Nephron progenitor cell (in vitro differentiated cells): ENCODE results near the gene SMIM10L2A.
"Not testable (repeated sequence)": the region's sequence is repeated elsewhere in the genome, so short reads cannot be mapped to it uniquely, and the experiment has no call there.

Source experiments
- DNase-seq: peaks from one replicate; pipeline ENCODE4 v3.0.0; 2021
- H3K27ac Mint-ChIP-seq: 2 replicates; pipeline ENCODE4 v1.8.0; 2021; ENCODE audit warnings: mild to moderate bottlenecking, moderate library complexity, mixed read lengths
- H3K27me3 Mint-ChIP-seq: 2 replicates; pipeline ENCODE4 v1.8.0; 2021; ENCODE audit warnings: mild to moderate bottlenecking, low read depth, mixed read lengths; ENCODE audit not compliant: poor library complexity
- H3K36me3 Mint-ChIP-seq: 2 replicates; pipeline ENCODE4 v1.8.0; 2021; ENCODE audit warnings: low read depth, mixed read lengths
- H3K4me1 Mint-ChIP-seq: 2 replicates; pipeline ENCODE4 v1.8.0; 2021; ENCODE audit warnings: mixed read lengths
- H3K4me3 Mint-ChIP-seq: 2 replicates; pipeline ENCODE4 v1.8.0; 2021; ENCODE audit warnings: mild to moderate bottlenecking, moderate library complexity, mixed read lengths
- H3K9me3 Mint-ChIP-seq: 2 replicates; pipeline ENCODE4 v1.8.0; 2021; ENCODE audit warnings: mild to moderate bottlenecking, moderate library complexity, mixed read lengths
- TF ChIP-seq, protein P1 (sequence below): fragments of 200-600 bp; sonication (generic); IDR thresholded peaks from 2 replicates; pipeline ENCODE4 v1.5.0; 2021; ENCODE audit warnings: antibody characterized with exemption

SMIM10L2A gene

DNA sequence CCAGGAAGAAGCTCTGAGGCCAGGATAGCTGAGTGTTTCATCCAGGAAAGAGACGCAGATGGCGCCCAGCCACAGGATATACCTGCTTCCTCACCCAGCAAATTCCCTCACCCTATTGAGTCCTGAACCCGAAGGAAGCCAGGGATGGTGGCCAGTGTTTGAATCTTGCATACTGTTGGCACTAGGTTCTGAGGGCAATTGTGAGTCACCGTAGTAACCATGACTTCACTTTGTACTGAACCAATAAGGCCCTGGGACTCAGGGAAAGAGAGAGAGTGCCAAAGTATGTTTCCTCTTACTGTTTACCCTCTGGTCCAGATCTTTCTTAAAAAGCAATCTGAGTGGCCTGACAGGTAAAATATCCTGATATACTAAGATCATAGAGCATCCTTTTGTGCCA, 25.6 kb upstream of the SMIM10L2A start:
- no peaks in the 10 kb centered on the region for H3K4me1 Mint-ChIP-seq
- TF ChIP-seq, protein P1, sequence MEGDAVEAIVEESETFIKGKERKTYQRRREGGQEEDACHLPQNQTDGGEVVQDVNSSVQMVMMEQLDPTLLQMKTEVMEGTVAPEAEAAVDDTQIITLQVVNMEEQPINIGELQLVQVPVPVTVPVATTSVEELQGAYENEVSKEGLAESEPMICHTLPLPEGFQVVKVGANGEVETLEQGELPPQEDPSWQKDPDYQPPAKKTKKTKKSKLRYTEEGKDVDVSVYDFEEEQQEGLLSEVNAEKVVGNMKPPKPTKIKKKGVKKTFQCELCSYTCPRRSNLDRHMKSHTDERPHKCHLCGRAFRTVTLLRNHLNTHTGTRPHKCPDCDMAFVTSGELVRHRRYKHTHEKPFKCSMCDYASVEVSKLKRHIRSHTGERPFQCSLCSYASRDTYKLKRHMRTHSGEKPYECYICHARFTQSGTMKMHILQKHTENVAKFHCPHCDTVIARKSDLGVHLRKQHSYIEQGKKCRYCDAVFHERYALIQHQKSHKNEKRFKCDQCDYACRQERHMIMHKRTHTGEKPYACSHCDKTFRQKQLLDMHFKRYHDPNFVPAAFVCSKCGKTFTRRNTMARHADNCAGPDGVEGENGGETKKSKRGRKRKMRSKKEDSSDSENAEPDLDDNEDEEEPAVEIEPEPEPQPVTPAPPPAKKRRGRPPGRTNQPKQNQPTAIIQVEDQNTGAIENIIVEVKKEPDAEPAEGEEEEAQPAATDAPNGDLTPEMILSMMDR = no peak
- peaks cover 4% of the 10 kb centered on the region for H3K27me3 Mint-ChIP-seq
- H3K27ac Mint-ChIP-seq = no peak overlapping the region
- peaks cover 53% of the 10 kb centered on the region for H3K9me3 Mint-ChIP-seq
- no peak overlapping the region for H3K4me3 Mint-ChIP-seq
- no peaks in the 10 kb centered on the region for H3K36me3 Mint-ChIP-seq
- DNase-seq = no peak

DNA sequence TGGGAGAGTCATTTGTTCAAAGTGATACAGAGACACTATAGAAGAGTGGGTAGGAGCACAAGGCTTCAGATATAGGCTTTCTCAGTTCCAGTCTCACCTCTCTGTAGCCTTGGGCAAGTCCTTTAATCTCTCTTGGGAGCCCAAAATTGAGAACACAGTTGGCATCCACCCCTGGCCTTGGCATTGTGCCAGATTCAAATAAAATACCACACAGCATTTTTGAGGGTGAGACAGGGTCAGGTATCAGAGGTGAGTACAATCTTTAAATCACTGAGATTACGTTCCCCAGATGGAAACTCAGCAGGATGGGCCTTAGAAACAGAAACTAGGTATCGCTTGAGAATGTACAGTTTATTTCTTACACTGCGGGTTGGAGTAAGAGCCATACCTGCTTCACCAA, 25.2 kb upstream of the SMIM10L2A start:
- H3K27ac Mint-ChIP-seq = no peak overlapping the region
- peaks cover 48% of the 10 kb centered on the region for H3K9me3 Mint-ChIP-seq
- H3K4me1 Mint-ChIP-seq = no peaks in the 10 kb centered on the region
- no peak for DNase-seq
- TF ChIP-seq, protein P1 = no peak
- no peak overlapping the region for H3K4me3 Mint-ChIP-seq
- peaks cover 4% of the 10 kb centered on the region for H3K27me3 Mint-ChIP-seq
- H3K36me3 Mint-ChIP-seq = no peaks in the 10 kb centered on the region

DNA sequence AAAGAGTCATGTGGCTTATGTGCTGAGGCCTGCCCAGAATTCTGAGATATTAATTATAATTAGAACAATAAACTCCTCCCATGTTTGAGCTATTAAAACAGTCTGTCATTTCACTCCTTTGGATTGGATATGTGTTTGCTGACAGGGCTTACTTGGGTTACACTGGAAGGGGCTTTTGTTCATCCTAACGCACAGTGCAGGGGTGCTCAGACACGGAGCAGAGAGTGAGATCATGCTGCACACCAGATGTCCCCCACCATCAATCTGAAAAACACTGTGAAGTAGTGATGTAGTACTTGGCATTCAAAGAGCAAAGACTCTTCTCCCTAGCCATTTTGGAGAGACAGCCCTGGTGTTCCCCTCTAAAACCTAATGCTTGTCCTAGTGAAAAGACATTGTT, 24.1 kb upstream of the SMIM10L2A start:
- H3K4me3 Mint-ChIP-seq = no peak overlapping the region
- peaks cover 50% of the 10 kb centered on the region for H3K9me3 Mint-ChIP-seq
- H3K27me3 Mint-ChIP-seq = peaks cover 4% of the 10 kb centered on the region
- no peak for DNase-seq
- H3K4me1 Mint-ChIP-seq = no peaks in the 10 kb centered on the region
- TF ChIP-seq, protein P1 = no peak
- no peaks in the 10 kb centered on the region for H3K36me3 Mint-ChIP-seq
- H3K27ac Mint-ChIP-seq = no peak overlapping the region

DNA sequence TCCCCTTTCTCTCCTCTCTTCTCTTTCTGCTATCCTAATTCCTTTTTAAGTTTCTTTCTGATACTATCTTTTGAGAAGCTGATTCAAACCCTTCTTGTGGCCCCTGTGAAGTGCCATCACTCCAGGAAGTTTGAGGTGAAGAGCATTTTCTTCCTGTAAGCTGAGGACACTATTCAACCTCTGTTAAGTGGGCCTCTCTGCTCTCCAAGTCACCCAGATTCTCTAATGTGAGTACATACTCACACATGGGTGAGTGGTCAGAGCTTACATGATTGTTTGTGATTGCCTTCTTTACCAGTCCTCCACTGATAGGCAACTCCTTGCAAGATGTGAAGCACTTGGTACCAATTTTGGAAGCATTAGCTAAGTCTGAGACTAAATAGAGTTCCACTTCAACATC, 18.4 kb upstream of the SMIM10L2A start:
- peaks cover 9% of the 10 kb centered on the region for H3K4me1 Mint-ChIP-seq
- TF ChIP-seq, protein P1 = no peak
- no peak overlapping the region for H3K27ac Mint-ChIP-seq
- peaks cover 24% of the 10 kb centered on the region for H3K27me3 Mint-ChIP-seq
- no peak overlapping the region for H3K4me3 Mint-ChIP-seq
- no peak for DNase-seq
- H3K9me3 Mint-ChIP-seq = peaks cover 41% of the 10 kb centered on the region
- no peaks in the 10 kb centered on the region for H3K36me3 Mint-ChIP-seq

DNA sequence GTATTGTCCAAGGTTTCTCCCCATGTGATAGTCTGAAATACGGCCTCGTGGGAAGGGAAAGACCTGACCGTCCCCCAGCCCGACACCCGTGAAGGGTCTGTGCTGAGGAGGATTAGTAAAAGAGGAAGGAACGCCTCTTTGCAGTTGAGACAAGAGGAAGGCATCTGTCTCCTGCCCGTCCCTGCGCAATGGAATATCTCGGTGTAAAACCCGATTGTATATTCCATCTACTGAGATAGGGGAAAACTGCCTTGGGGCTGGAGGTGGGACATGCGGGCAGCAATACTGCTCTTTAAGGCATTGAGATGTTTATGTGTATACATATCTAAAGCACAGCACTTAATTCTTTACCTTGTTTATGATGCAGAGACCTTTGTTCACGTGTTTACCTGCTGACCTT, 15.3 kb upstream of the SMIM10L2A start:
- H3K9me3 Mint-ChIP-seq = peaks cover 46% of the 10 kb centered on the region
- peaks cover 16% of the 10 kb centered on the region for H3K4me1 Mint-ChIP-seq
- H3K36me3 Mint-ChIP-seq, H3K4me3 Mint-ChIP-seq, DNase-seq, H3K27ac Mint-ChIP-seq: not testable (repeated sequence)
- peaks cover 20% of the 10 kb centered on the region for H3K27me3 Mint-ChIP-seq

DNA sequence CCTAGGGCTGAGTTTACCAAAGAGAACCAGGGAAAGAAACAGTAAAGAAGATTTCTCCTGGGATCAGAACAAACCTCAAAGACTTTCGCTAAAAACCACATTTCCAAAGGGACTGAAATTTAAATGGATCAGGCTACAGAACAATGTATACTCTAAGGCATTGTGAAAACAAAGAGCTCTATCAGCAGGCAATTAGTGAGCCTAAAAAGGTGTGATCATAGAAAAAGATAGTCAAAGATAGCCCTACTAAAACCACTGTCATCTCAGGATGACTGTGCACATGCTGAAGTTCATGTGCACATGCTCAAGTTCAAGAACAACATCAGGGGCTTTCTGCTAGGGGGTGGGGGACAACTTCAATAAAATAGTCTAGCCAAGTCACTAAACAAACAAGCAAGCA, 12.9 kb upstream of the SMIM10L2A start:
- TF ChIP-seq, protein P1 = no peak
- peaks cover 4% of the 10 kb centered on the region for H3K36me3 Mint-ChIP-seq
- no peak for DNase-seq
- H3K9me3 Mint-ChIP-seq = peaks cover 59% of the 10 kb centered on the region
- H3K27me3 Mint-ChIP-seq = peaks cover 20% of the 10 kb centered on the region
- no peak overlapping the region for H3K27ac Mint-ChIP-seq
- peaks cover 19% of the 10 kb centered on the region for H3K4me1 Mint-ChIP-seq
- no peak overlapping the region for H3K4me3 Mint-ChIP-seq
